GM21526 (cell line): Measurements from ENCODE around the gene TNPO3.
"Not testable (repeated sequence)": the region's sequence is repeated elsewhere in the genome, so short reads cannot be mapped to it uniquely, and the experiment has no call there.

Experiments used
- ATAC-seq: cut with Tn5 transposase; IDR thresholded peaks from one replicate; pipeline ENCODE4 v1.9.1; 2021; ENCODE audit warnings: moderate library complexity; ENCODE audit not compliant: unreplicated experiment, low FRiP score

Gene TNPO3

GRCh38 chr7:128924707-128925588 lies 130.0 kb downstream of the TNPO3 start:
- ATAC-seq: no peak

DNA sequence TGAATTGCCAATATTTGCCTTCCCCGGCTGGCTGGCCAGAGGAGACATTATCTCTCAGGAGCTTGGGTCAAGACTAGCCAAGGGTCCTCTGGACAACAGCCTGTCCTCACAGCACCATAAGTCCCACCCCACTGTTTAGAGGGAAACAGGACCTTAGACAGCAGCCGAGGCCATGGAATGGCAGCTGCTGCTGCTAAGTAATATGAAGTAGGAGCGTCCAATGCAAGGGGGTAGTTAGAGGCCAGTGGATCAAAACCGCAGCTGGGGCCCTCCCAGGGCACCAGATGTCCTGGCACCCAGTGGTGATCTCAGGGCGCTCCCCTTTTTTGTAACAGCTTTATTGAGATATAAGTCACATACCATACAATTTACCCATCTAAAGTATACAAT lies 131.5 kb downstream of the TNPO3 start:
- no peak for ATAC-seq

- no peak for ATAC-seq
Measured at GRCh38 chr7:128922496-128923410, 132.2 kb downstream of the TNPO3 start.

DNA sequence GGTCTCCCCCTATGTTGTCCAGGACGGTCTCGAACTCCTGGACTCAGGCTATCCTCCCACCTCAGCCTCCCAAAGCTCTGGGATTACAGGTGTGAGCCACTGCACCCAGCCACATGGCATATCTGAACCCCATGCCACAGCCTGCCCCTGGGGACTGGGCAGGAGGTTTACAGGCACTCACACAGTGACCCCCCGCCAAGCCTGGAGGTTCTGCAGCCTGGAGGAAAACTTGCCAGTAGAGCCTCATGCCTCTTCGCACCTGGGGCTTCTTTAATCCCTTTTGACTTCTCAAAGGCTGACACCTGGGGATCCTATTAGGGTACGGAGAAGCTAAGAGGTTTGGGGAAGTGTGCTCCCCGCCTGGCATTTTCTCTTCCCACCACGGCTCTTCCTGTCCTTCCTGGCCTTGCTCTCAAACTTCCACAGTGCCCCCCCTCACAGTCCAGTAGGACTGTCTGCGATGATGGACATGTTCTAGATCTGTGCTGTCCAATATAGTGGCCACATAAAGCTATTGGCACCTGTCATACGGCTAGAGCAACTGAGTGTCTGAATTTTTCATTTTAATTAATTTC lies 133.0 kb downstream of the TNPO3 start:
- no peak for ATAC-seq

DNA sequence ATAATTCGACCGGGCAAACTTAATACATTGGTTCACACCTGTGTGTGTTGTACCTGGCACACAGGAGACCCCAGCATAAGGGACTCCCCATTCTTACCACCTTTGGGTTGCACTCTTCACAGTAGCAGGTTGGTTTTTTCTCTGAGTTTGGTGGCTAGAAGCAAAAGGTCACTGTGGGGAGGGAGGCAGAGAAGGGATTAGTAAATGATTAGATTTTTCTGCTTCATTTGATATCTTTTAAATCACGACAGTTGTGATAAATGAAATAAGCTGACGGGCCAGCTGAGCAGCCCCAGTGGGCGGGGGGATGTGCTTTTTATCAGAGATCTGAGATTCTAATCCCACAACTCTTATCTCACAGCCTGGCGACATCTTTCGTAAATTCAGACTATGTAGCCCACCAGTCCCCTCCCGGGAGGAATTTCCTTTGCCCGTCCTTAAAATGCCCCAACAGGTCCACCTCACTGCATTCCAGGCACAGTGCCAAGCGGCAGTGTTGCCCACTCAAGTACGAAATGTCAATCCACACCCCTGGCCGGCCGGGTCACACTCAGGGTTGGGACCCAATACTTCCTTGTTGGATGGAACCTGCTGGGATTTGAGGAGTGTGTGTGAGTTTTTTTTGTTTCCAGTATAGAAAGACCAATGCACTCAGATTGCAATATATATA lies 133.9 kb downstream of the TNPO3 start:
- no peak for ATAC-seq

DNA sequence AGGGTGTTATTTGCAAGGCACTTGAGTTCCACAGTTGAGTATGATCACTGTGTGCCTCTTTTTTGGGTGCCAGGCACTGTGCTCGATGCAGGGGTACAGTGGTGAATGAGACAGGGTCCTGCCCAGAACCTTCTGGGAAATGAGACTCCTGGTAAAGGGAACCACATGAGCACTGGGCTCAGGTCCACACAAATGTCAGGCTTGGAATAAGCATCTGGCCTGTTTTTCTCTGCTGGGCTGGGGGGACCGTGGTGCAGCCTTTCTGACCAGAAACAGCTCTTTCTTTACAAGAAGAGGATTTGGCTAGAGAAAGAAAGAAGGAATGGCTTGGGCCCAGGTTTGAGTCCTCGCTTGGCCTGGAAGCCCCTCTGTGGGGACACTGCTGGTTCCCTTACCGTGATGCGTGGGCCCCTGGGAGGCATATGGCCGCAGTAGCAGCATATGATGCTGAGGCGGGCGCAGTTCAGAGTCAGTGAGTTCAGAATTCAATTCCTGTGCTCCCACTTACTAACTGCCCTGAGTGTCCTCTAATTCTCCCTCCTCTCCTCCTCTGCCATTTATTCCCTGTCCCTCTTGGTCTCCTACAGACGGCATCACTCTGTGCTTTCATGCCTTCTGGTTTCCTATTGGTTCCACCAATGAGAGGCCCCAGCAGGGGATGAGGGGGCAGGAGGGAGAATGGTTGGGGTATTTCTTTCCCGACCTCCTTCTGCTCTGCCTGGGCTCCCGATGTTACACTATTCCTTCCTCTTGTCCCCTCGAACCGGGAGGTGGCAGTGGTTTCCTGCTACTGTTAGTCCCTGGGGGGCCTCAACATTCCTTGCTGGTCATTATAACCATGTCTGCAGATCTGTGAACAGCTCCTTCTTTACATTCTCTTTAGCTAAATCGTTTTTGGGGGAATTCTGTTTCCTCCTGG lies 134.8 kb downstream of the TNPO3 start:
- no peak for ATAC-seq

- no peak for ATAC-seq
Measured at GRCh38 chr7:128919241-128919640, 135.7 kb downstream of the TNPO3 start.

DNA sequence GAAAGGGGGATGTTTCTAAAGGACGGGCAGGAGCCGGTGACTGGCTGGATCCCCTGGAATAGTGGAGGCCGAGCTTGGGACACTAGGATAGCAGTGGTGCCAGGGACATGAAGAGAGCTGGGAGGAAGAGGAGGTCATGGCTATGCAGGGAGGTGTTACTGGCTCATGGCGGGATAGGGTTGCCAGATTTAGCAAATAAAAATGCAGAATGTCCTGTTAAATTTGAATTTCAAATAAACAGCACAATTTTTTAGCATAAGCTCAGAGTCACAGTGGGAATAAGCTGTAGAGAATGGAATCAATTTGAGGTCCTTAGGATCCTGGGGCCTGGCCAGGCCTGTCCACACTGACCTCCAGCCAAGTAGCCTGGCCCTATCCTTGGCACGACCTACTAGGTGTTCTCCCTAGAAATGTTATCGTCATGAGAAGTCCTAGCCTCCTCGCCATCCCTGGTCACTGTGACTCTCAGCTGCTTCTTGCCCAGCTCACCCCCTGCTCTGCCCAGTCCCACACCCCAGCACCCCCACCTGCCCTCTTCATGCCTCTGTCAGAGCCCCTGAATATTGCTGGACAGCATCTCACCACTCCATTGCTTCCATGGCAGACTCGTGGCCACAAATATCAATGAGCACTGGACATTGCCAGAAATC lies 136.8 kb downstream of the TNPO3 start:
- ATAC-seq: no peak

GRCh38 chr7:128917122-128917521 lies 137.8 kb downstream of the TNPO3 start:
- no peak for ATAC-seq

GRCh38 chr7:128916643-128916915 lies 138.3 kb downstream of the TNPO3 start:
- no peak for ATAC-seq

GRCh38 chr7:128915841-128916642 lies 138.9 kb downstream of the TNPO3 start:
- no peak for ATAC-seq

GRCh38 chr7:128915271-128915819 lies 139.6 kb downstream of the TNPO3 start:
- no peak for ATAC-seq

DNA sequence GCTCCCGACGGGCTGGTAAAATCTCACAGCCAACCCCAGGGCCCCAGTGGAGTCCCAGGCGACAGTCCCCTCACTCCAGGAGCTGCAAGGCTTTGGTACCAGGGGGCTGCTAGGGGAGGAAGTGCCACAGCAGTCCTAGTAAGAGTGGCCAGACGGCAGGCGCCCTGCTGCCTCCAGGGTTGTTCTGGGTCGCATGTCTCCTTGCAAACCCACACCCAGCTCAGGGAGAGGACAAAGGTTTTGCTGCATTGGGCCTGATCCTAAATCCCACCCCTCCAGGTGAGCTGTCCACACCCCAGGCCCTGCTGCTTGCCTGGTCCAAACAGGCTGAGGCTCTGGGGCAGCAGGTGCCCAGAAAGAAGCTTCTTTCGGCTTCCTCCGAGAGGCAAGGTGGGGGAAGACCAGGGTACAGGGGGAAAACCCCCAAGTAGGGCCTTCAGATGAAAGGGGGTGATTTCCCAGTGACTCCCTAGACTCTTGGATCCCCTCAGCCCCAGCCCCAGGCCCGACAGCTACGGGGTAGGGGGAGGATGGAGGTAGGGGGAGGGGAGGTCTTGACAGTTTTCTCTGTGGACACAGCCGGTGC lies 140.3 kb downstream of the TNPO3 start:
- ATAC-seq: no peak

GRCh38 chr7:128913870-128914565 lies 140.9 kb downstream of the TNPO3 start:
- ATAC-seq: no peak

- not testable (repeated sequence) for ATAC-seq
Measured at GRCh38 chr7:128912709-128913495, 142.0 kb downstream of the TNPO3 start.

- ATAC-seq: no peak
Measured at GRCh38 chr7:128912281-128912680, 142.6 kb downstream of the TNPO3 start.
